DMS153 (cell line): ENCODE data around the gene CELF6.

Source experiments
- DNase-seq: peaks from one replicate; lab custom pipeline; 2025; lab: John Stamatoyannopoulos, UW

The CELF6 gene

GRCh38 chr15:72319985-72320671 lies at the start of gene CELF6:
Gene CELF6, minus strand, starts transcription at chr15:72320157. Its CDS starts 283 bp downstream, at chr15:72319874.
- peak; percentile 69 for DNase-seq

GRCh38 chr15:72368899-72369298 lies 48.9 kb upstream of the CELF6 start:
- DNase-seq, result no peak

- DNase-seq, result no peak
Observed at GRCh38 chr15:72368325-72368724, 48.4 kb upstream of the CELF6 start.

GRCh38 chr15:72365844-72366243 lies 45.9 kb upstream of the CELF6 start:
- DNase-seq, result no peak

- DNase-seq, result no peak
Observed at GRCh38 chr15:72361176-72361575, 41.2 kb upstream of the CELF6 start.

- no peak for DNase-seq
Observed at GRCh38 chr15:72358650-72359171, 38.8 kb upstream of the CELF6 start.

GRCh38 chr15:72358121-72358520 lies 38.2 kb upstream of the CELF6 start:
- DNase-seq, result no peak

- no peak for DNase-seq
Observed at GRCh38 chr15:72354496-72354895, 34.5 kb upstream of the CELF6 start.

GRCh38 chr15:72353266-72353665 lies 33.3 kb upstream of the CELF6 start:
- no peak for DNase-seq

GRCh38 chr15:72345806-72346205 lies 25.8 kb upstream of the CELF6 start:
- DNase-seq, result no peak

GRCh38 chr15:72345280-72345679 lies 25.3 kb upstream of the CELF6 start:
- DNase-seq, result no peak

- no peak for DNase-seq
Observed at GRCh38 chr15:72344602-72345001, 24.6 kb upstream of the CELF6 start.

GRCh38 chr15:72342385-72342784 lies 22.4 kb upstream of the CELF6 start:
- no peak for DNase-seq

- DNase-seq, result no peak
Observed at GRCh38 chr15:72341361-72341760, 21.4 kb upstream of the CELF6 start.

- DNase-seq, result no peak
Observed at GRCh38 chr15:72340366-72340765, 20.4 kb upstream of the CELF6 start.

- DNase-seq, result peak; percentile 69
Observed at GRCh38 chr15:72339777-72340177, 19.8 kb upstream of the CELF6 start.

GRCh38 chr15:72338617-72339321 lies 18.8 kb upstream of the CELF6 start:
- no peak for DNase-seq

GRCh38 chr15:72338148-72338547 lies 18.2 kb upstream of the CELF6 start:
- DNase-seq, result no peak

- no peak for DNase-seq
Observed at GRCh38 chr15:72334842-72335241, 14.9 kb upstream of the CELF6 start.

- DNase-seq, result no peak
Observed at GRCh38 chr15:72331021-72331420, 11.1 kb upstream of the CELF6 start.

- no peak for DNase-seq
Observed at GRCh38 chr15:72323752-72324151, 3.8 kb upstream of the CELF6 start.

GRCh38 chr15:72319360-72319984 lies 485 bp downstream of the CELF6 start:
- DNase-seq, result no peak

- DNase-seq, result no peak
Observed at GRCh38 chr15:72318408-72318942, 1.5 kb downstream of the CELF6 start.
